IPS DF 4.7 (cell line): Measurements from ENCODE around the gene THBS2.

Source experiments
- DNase-seq: peaks from one replicate; pipeline ENCODE4 v3.0.0-alpha.2; 2013; ENCODE audit warnings: low spot score; ENCODE audit errors: extremely low read depth

The THBS2 gene

GRCh38 chr6:169249057-169249456 lies 4.6 kb downstream of the THBS2 start:
- DNase-seq = no peak

- DNase-seq = no peak
Observed at GRCh38 chr6:169248521-169248971, 5.1 kb downstream of the THBS2 start.

DNA sequence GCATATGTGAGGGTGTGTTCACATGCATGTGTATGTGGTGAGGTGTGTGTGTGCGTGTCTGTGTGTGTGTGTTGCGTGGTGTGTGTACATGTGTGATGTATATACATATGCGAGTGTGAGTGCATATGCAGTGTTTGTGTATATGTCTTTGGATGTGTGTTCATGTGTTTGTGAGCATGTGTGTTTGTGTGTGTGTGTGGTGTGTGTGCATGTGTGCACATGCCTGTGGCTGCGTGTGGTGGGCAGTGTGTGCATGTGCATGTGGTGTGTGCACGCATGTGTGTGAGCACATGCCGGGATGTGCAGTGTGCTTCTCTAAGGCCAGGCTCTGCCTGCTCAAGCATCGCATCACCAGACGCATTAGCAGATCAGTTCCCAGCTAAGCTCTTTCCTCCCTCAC lies 5.7 kb downstream of the THBS2 start:
- no peak for DNase-seq

GRCh38 chr6:169247419-169247818 lies 6.2 kb downstream of the THBS2 start:
- DNase-seq = no peak

GRCh38 chr6:169246445-169246844 lies 7.2 kb downstream of the THBS2 start:
- DNase-seq = no peak

DNA sequence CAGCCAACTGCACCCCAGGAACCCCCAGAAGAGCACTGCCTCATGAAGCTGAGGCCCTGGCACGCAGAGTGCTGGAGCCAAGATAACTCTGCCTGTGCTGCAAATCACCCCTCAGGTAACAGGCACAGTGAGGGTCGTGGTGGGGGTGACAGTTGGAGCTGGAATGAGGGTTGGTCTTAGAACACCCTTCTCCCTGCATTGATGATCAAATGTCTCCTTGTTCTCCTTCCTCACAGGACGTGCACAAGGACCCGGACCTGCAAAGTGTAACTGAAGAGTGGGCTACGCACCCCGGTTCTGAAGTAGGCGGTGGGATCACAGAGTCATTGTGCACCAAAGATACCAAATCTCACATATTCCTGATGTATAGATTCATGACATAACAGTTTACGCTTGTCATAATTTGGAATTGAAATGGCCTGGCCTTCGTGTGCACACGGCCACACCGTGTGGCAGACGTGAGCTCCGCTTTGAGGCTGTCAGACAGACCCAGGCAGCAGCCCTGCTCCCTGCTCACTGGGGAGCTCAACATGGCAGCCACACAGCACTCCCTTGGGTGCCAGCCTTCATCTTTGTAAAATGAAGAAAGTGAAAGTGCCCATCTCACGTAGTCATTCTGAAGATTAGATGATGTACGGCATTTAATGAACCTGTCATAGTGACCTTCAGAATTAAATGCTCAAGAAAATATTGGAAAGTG lies 8.8 kb downstream of the THBS2 start:
- DNase-seq = no peak

DNA sequence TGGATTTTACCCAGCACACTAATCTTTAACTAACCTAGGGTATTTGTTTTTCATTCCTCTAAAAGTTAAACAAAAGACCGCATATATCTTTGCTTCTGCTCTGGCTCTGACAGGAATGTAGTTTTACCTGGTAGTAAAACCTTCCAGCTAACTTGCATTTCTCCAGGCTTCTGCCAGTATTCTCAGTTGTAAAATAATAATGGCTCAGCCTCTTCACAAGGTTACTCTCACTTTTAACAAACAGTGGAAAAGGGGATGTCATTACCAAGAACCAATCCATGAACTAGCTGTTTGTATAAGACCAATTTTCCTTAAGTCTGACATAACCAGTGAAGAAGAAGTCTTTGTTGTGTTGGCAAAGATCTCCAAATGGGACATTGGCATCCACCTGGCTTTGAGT lies 10.0 kb downstream of the THBS2 start:
- no peak for DNase-seq

DNA sequence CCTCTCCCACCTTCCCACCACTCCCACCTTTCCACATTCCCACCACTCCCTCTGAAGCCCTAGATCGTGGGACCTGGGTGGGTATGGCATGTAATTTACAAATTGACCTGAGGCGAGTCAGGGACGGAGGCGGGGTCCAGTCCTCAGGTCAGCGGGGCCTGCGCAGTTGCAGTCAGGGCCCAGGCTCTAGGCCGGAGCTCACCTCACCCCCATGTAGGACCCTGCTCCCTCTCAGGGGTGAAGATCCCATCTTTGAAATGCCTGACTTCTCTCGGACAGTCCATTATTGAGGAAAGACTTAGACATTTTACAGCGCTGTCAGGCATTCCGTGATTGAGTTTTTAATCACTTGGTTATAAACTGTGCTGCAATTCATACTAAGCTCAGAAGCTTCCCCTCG lies 10.5 kb downstream of the THBS2 start:
- DNase-seq = no peak

DNA sequence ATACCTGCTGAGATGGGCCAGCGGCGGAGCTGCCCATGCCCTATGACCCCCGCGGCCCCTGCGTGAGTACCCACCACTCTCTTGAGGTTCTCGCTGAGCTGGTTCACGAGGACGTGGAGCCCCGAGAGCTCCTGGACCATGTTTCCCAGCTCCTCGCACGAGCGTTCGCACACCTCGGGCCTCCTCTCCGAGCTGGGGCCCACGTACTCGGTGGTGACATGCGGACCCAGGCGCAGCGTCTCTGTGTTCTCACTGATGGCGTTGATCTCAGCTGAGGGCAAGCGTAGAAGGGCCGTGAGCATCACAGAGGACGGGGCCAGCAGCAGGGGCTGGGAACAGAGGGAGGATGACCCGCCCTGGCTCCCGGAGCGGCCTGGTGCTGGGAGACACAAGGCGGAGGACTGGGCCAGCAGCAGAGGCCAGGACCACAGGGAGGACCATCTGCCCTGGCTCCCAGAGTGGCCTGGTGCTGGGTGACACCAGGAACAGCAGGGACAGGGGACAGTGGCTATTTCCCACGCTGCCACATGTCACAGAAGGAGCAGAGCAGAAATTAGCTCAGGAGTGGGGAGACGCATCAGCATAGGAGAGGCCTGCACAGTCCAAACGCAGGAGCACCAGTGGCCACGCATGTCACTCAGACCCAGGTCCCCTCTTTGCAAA lies 11.8 kb downstream of the THBS2 start:
- DNase-seq = no peak

DNA sequence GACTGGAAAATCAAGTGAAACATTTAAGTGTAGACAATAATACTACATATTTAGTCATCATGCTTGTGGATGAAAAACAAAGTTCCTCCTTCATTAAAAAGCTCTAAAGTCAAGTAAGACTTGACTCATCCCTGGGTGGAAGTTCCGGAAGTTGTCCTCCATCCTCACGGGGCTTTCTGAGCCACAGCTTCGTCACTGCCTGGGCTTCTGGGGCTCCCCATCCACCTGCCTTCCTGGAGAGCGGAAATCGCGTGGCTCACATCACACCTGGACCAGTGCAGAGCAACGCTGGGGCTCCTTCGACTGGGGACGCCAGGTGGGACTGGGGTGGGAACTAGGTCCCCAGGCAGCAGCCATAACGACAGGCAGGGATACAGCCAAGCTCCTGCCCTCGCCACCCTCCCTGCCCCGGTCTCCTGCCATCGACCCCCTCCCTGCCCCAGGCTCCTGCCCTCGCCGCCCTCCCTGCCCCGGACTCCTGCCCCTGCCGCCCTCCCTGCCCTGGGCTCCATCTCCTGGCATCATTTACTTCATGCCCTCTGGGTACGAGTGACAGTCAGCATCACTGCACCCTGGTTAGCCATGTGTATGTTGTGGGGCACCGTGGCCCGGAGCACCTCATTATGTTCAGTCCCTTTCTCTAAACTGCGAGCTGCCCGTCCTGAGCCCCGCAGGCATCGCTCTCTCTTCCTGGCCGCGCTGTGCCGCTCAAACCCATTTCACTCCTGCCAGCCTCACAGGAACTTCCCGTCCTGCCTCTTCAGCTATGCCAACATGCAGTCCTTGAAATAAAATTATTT lies 12.9 kb downstream of the THBS2 start:
- DNase-seq = no peak

GRCh38 chr6:169240125-169240524 lies 13.5 kb downstream of the THBS2 start:
- no peak for DNase-seq

DNA sequence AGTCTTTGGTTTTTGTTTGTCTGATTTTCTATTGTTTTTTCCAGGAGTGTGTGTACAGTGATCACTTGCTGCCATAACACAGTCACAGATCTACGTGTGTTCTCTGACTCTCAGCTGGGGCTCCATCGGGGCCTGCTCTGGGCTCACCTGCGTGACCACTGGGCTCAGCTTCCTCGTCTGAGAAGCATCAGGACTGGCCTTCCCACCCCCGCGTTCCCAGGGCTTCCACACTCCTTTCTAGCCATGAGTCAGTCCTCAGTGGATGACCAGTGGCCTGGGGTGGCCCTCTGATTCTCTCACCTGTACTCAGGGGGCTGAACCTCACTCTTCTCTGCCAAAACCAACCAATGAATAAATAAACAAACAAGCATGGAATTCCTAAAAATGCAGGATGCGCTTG lies 14.5 kb downstream of the THBS2 start:
- DNase-seq = no peak

DNA sequence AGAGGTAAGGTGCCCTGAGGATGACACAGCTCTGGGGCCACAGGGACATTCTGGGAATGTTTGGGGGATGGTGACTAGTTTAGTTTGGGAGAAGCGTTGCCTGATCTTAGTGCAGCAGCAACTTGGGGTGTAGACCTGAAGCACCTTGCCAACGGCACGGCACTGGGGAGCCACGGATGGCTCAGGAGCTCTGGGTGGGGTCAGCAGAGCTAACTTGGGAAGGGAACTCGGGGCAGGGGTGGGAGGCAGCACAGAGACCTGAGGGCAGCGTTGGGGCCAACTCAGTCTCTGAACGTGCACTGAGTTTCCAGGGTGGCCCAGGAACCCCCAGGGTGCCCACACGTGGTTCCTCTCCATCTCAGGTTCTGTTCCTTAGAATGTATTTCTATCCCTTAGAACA lies 14.9 kb downstream of the THBS2 start:
- no peak for DNase-seq

- DNase-seq = no peak
Observed at GRCh38 chr6:169237496-169238134, 16.0 kb downstream of the THBS2 start.

GRCh38 chr6:169236988-169237387 lies 16.7 kb downstream of the THBS2 start:
- DNase-seq = no peak

- no peak for DNase-seq
Observed at GRCh38 chr6:169236545-169236944, 17.1 kb downstream of the THBS2 start.

- DNase-seq = no peak
Observed at GRCh38 chr6:169235286-169235685, 18.4 kb downstream of the THBS2 start.

DNA sequence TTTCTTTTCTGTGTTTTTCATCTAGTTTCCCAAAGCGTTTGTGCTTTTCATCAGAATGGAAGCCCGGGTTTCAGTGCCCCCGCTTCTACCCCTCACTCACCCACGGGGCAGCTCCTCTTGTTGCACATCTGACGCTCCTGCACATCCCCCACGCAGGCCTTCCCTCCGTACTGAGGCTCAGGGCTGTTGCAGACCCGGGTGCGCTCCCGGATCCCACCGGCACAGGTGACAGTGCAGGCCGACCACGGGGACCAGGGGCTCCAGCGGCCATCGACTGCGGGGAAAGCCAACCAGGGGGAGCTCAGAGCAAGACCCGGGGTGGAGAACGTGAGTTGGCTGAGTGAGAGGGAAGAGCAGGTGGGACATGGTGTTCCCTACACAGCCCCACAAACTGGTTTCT lies 19.0 kb downstream of the THBS2 start:
- no peak for DNase-seq

DNA sequence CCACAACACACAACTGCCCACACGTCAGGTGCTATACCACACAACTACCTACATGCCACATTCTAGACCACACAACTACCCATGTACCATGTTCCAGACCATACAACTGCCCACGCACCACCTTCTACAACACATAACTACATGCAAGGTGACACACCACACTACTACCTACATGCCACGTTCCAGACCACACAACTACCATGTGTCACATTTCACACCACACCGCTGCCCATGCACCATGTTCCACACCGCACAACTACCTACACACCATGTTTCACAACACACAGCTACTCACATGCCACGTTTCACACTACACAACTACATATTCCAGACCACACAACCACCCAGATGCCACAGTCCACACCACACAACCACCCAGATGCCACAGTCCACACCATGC lies 19.8 kb downstream of the THBS2 start:
- DNase-seq = no peak

- DNase-seq = no peak
Observed at GRCh38 chr6:169233181-169233580, 20.5 kb downstream of the THBS2 start.

GRCh38 chr6:169232507-169232931 lies 21.1 kb downstream of the THBS2 start:
- DNase-seq = no peak
